HG03135 (cell line): ENCODE measurements around the gene WNT7A.
"Not testable (repeated sequence)": the region's sequence is repeated elsewhere in the genome, so short reads cannot be mapped to it uniquely, and the experiment has no call there.

Experiments
- ATAC-seq: cut with Tn5 transposase; IDR thresholded peaks from one replicate; pipeline ENCODE4 v1.9.1; 2021; ENCODE audit warnings: mild to moderate bottlenecking, moderate library complexity; ENCODE audit not compliant: unreplicated experiment

The WNT7A gene

DNA sequence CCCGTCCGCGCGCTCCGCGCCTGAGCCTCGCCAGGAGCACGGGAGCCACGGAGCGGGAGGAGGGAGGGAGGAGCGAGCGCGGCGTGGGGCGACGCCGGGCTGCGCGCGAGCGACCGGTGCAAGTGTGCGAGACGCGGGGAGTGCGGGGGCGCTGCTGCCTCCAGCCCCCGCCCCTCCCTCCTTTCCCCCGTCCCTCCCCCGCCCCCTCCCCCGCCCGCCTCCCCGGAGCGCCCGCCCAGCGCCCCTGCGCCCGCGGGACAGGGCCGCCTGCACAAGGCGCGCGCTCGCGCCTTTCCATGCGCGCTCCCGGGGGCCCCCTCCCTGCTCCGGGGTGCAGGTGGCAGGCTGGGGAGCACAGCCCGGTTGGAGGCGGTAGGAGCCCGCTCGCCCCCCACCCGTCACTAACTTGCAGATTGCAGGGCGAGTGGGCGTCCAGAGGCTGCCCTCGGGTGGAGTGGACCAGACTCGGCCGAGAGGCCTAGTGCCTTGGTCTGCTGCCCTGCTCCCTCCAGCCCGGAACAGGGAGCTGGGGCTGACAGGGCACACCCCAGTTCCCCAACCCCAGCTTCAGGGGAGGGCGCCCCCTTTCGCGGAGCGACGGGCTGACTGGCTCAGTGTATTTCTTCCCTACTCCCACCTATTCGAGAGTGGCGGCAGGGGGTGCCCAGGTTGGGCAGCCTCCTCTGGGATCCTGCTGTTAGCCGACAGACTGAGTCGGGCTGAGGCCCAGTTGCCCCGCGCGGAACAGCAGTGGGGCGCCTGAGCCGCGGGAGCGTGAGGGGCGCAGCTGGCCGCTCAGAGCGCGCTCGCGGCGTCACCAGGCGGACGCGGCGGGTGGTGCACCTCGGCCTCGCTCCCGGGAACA is at the start of gene WNT7A:
Gene WNT7A, minus strand, starts transcription at position 126 of the 865 bp plus-strand sequence. CDS start 255 bp downstream, outside the sequence.
- ATAC-seq: no peak

DNA sequence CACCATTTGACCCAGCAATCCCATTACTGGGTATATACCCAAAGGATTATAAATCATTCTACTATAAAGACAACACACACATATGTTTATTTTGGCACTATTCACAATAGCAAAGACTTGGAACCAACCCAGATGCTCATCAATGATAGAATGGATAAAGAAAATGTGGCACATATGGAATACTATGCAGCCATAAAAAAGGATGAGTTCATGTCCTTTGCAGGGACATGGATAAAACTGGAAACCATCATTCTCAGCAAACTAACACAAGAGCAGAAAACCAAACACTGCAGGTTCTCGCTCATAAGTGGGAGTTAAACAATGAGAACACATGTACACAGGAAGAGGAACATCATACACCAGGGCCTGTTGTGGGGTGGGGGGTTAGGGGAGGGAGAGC is 48.9 kb upstream of the WNT7A start:
- ATAC-seq: not testable (repeated sequence)

GRCh38 chr3:13927295-13927694 is 47.4 kb upstream of the WNT7A start:
- ATAC-seq: no peak

GRCh38 chr3:13916375-13916774 is 36.5 kb upstream of the WNT7A start:
- no peak for ATAC-seq

DNA sequence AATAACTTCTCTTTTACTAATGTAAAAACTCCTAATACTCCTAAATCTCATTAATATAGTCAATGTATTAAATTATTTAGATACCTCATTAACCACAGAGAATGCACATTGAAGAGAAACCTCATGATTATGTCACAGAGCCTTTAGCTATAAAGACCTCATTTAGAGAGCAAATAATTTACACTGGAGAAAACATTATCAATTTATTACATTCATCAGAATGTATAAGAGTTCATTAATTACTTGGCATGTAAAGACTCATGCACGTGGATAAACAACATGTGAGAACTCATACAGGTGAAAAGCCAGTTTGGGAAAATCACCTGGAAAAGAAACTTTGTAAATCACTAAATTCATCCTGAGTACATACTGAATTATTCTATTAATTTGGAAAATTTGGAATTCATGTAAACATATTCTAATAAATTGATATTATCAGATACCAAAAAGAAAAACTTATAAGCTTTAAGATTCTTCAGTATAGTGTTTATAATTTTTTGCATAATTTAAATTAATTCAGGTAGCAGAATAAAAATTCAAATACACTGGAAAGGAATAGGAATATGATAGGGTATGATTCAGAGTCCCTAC is 22.9 kb upstream of the WNT7A start:
- ATAC-seq: no peak

DNA sequence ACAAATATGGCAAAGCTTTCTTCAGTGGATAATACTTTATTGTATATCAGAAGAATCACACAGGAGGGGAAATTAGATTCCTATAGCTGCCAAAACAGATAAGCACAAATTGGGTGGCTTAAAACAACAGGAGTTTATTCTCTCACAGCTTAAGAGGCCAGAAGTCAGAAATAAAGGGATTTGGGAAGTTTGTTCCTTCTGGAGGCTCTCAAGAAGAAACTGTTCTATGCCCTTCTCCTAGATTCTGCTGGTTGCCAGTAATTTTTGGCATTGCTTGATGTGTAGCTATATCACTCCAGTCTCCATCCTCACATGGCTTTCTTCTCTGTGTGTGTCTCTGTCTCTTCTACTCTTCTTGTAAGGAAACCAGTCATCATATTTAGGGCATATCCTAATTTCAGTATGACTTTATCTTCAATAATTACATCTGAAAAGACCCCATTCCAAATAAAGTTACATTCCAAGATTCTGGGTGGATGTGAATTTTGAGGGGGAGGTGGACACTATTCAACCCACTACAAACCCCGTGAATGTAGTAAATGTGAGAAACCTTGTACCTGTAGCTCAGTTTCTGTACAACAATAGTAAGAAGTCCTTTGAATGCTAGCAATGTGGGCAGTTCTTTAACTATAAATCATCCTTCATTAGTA is 22.2 kb upstream of the WNT7A start:
- no peak for ATAC-seq

GRCh38 chr3:13898346-13898745 is 18.5 kb upstream of the WNT7A start:
- ATAC-seq: no peak

DNA sequence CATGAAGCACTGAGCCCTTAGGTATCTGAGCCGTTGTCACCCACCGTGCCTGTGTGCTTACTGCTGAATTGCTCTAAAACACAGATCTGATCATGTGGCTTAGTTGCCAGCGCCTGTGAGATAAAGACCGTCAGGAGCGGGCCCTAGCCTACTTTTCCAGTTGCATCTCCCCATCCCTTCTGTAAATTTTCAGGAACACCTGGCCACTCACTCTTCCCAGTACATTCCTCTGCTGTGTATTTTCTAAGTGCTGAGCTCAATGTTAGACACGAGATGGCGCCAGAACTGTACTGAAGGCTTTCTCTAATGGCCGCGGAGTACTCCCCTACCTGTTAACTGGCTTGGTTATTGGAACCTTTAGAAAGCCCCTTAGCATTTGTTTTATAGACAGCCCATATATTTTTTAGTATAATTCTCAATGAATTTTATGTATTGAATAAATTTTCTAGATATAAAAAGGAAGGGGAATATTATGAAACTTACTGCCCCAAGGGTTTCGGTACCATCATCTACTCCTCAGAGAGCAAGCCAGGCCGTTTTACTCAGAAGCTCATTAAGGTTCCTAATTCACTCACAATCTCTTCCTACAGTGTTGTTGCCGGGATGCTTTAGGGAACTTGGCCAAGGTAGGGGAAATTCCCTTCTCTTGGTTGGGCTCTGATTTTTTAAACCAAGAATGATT is 16.7 kb upstream of the WNT7A start:
- ATAC-seq: no peak

GRCh38 chr3:13895155-13896105 is 15.6 kb upstream of the WNT7A start:
- peak; percentile 98 for ATAC-seq

DNA sequence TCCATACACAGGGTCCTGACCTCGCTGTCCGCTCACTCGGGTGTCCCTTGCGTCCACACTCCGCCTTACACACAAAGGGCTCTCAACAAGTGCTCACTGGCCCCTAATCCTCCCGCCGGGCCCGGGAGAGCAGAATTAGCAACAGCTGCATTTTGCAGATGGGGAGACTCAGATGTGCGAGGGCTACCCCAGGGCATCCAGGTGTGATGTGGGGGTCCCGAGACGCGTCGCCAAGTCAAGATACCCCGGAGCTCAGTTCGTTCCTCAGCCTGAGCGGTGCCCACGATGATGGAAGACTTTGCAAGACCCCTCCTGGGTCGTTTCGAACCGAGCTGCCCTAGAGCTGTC is 14.9 kb upstream of the WNT7A start:
- ATAC-seq: no peak

- ATAC-seq: no peak
Observed at GRCh38 chr3:13894096-13894806, 14.4 kb upstream of the WNT7A start.

GRCh38 chr3:13892304-13892703 is 12.4 kb upstream of the WNT7A start:
- ATAC-seq: no peak

DNA sequence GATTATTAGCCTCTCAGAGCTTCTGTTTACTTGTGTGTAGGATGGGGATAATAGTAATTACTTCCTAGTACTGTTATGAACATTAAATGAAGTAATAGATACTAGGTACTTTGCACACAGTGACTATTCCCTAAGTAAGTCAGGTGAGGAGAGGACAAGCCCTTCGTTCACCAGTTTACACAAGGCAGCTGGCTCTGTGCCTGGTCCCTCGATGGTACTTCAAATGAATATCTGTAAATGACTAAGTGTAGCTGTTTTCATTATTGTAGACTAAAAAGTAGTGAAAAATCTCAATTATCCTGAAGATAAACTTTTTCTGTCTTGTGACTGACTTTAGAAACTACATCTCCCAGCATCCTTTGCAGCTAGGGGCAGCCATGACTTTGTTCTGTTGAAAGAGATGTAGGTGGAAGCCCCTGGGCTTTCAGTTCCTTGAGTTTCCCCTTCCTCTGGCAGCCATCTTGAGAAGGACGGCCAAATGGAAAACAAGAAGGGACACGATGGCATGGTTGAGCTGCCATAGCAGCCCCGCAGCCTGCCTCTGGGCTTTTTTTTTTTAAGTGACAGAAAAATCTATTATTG is 11.7 kb upstream of the WNT7A start:
- ATAC-seq: no peak

GRCh38 chr3:13891017-13891392 is 11.1 kb upstream of the WNT7A start:
- no peak for ATAC-seq

DNA sequence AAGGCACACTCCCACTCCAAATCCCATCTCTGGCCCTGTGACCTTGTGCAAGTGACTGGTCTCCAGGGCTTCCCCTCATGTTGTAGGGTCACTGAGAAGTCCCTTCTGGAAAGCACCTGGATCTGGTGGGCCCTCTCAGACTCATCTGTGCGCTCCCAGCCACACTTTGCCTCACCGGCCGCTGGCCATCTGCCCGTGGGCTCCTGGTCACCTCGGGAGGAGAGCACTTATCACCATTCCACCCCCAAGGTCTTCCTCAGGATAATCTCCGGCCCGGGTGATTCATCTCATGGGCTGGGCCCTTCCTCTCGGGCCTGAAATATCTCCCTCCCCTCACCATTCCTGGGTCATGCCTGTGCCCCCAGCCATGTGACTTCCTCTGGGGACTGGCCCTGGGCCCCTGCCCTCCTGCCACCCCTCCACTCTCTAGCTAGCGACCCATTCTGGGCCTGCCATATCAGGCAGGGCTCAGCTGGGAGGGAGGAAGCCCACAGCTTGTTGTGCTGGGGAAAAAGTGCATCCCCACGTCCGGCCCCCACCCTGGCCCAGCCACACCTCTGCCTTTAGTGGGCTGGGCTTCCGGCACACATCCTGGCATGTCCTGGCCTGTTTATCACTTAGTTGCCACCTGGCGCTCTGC is 10.6 kb upstream of the WNT7A start:
- ATAC-seq: no peak

DNA sequence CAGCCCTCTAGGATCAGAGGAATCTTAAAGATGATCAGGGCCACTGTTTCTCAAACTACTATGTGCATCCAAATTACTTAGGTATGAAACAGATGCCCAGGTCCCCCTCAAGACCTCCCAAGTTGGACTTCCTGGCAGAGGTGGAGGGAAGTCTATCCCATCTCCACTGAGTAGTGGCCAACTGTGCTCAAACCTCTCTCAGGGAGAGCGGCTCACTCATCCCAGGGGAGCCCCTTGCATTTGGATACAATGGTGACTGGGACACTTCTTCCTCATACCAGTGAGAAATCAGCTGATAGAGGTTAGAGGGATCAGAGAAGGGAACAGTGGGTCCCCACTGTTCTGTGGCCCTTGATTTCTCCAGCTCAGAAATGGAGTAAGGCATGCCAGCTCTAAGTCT is 8.7 kb upstream of the WNT7A start:
- no peak for ATAC-seq

DNA sequence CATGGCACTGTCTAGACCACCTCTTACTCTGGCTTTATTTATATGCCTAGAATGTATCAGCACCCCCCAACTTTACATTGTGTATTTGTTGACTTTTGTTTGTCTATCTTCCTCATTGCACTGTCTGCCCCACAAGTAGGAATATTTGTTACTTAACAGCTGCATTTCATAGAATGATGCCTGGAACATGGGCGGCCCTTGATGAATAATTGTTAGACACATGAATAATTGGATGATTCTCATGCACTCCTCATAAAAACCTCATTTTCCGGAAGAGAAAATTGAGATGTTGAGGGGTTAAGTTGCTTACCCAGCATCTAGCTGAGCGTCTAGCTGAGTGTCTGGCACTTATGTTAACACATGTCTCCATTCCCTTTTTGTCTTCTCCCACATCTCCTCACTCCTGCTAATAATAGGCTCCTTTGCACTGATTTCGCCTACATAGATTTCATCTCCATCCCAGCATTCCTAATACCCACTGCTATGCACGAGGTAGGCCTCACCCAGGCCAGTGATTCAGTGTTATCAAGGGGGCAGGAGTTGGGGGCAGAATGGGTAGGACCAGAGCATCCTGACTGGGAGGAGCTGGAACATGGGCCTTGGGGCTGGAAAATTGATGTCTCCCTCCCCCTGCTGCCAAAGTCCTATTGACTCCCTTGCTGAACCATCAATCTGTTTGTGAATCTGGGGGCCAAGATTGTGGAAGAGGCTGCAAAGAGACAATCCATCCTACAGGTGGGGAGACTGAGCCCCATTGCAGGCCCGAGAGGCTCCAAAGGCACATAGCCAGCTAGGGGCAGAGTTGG is 7.8 kb upstream of the WNT7A start:
- no peak for ATAC-seq

DNA sequence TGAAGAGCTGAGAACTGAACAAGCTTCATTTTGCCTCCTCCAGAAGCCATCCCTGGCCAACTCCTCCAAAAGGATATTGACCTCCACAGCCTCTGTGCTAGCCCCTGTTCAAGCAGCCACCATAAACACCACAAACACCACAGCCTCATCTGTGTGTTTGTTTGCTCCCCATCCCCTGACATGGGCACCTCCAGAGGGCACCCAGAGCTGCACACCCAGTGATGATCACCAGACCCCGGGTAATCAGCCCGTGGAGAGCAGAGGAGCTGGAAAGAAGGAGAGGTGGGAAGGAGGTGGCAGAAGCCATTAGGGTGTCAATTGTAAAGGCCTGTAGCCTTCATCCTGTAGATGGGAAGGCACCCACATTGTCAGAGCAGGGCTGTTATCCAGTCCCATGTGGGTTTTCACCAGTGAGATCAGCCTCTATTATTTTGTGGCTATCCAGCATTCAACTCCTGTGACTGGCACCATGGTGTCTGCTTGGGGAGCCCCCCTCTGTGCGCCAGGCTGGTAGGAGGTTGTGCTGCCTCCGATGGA is 6.8 kb upstream of the WNT7A start:
- no peak for ATAC-seq
